ENCODE measurements around the gene EFHC1.
A peak's percentile ranks its signal among the peaks of the same experiment; 100 is the strongest.

EFHC1 gene

GRCh38 chr6:52503851-52504781 is 84.0 kb downstream of the EFHC1 start:
- peak; percentile 37 for DNase-seq

- DNase-seq, result no peak
Measured at GRCh38 chr6:52504782-52505136, 84.6 kb downstream of the EFHC1 start.

- DNase-seq, result no peak
Measured at GRCh38 chr6:52505726-52506409, 85.7 kb downstream of the EFHC1 start.

- no peak for DNase-seq
Measured at GRCh38 chr6:52506476-52506875, 86.3 kb downstream of the EFHC1 start.

GRCh38 chr6:52507557-52508260 is 87.6 kb downstream of the EFHC1 start:
- DNase-seq, result no peak

GRCh38 chr6:52508261-52508739 is 88.2 kb downstream of the EFHC1 start:
- DNase-seq, result no peak

- DNase-seq, result no peak
Measured at GRCh38 chr6:52509281-52510212, 89.4 kb downstream of the EFHC1 start.

GRCh38 chr6:52510213-52510562 is 90.0 kb downstream of the EFHC1 start:
- no peak for DNase-seq

GRCh38 chr6:52511163-52511562 is 91.0 kb downstream of the EFHC1 start:
- no peak for DNase-seq

- DNase-seq, result no peak
Measured at GRCh38 chr6:52511572-52512151, 91.5 kb downstream of the EFHC1 start.

GRCh38 chr6:52512199-52512598 is 92.1 kb downstream of the EFHC1 start:
- DNase-seq, result no peak

- DNase-seq, result no peak
Measured at GRCh38 chr6:52513464-52513863, 93.3 kb downstream of the EFHC1 start.

- no peak for DNase-seq
Measured at GRCh38 chr6:52513896-52514295, 93.8 kb downstream of the EFHC1 start.

- DNase-seq, result no peak
Measured at GRCh38 chr6:52514514-52514913, 94.4 kb downstream of the EFHC1 start.

- DNase-seq, result no peak
Measured at GRCh38 chr6:52515219-52515960, 95.2 kb downstream of the EFHC1 start.

GRCh38 chr6:52516269-52516668 is 96.1 kb downstream of the EFHC1 start:
- no peak for DNase-seq

GRCh38 chr6:52516943-52517342 is 96.8 kb downstream of the EFHC1 start:
- DNase-seq, result no peak

- no peak for DNase-seq
Measured at GRCh38 chr6:52517502-52518278, 97.5 kb downstream of the EFHC1 start.

- DNase-seq, result no peak
Measured at GRCh38 chr6:52518279-52518945, 98.3 kb downstream of the EFHC1 start.

GRCh38 chr6:52519618-52520017 is 99.5 kb downstream of the EFHC1 start:
- no peak for DNase-seq
